Measurements from ENCODE around the gene UGT1A9.
"Not testable (repeated sequence)": the region's sequence is repeated elsewhere in the genome, so short reads cannot be mapped to it uniquely, and the experiment has no call there.

UGT1A9 gene

GRCh38 chr2:233711312-233712008, 39.8 kb downstream of the UGT1A9 start:
- peak; percentile 31 to 41 for DNase-seq (ENCODE audit: low read depth in 2 of 2)

DNA sequence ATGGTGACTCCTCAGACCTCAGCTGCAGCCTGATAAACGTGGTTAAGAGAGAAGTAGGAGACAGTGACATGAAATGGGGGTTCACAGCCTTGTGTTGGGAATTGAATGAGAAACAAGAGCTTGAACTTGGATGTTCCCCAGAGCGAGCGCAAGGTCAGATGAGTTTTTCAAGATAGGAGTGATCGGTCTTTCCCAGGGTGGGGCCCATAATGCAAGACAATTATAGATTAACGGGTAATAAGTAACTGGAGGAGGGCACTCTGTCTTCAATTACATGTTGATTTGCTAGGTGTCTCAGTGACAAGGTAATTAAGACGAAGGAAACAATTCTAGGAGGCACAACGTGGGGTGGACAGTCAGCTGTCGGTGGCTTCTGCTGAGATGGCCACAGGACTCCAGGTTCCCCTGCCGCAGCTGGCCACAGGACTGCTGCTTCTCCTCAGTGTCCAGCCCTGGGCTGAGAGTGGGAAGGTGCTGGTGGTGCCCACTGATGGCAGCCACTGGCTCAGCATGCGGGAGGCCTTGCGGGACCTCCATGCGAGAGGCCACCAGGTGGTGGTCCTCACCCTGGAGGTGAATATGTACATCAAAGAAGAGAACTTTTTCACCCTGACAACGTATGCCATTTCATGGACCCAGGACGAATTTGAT, 41.0 kb downstream of the UGT1A9 start, which contains the start of gene UGT1A5:
Gene UGT1A5, plus strand, starts transcription at position 297 of the 651 bp plus-strand sequence. Its CDS starts 85 bp downstream, at position 382.
- no peak for DNase-seq (ENCODE audit: low read depth in 2 of 2)

DNA sequence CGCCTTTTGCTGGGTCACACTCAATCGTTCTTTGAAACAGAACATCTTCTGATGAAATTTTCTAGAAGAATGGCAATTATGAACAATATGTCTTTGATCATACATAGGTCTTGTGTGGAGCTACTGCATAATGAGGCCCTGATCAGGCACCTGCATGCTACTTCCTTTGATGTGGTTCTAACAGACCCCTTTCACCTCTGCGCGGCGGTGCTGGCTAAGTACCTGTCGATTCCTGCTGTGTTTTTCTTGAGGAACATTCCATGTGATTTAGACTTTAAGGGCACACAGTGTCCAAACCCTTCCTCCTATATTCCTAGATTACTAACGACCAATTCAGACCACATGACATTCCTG, 41.5 kb downstream of the UGT1A9 start:
- no peak for DNase-seq (ENCODE audit: low read depth in 2 of 2)

DNA sequence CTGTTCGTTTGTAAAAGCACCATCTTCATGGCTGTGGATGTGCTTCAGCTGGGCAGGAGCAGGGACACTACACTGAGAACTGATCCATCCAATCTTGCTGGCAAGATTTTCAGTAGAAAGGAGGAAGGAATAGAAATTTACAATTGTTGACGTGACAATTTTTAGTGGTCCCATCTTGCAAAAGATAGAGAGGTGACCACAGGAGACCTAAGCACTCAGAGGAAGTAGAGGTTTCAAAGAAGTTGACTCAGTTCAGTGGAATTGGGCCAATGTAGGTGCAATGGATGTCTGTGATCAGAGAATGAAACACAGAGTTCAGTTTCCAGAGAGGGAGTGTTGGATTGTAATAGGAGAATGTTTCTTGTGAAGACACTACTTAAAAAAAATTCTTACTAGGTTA, 42.4 kb downstream of the UGT1A9 start:
- no peak for DNase-seq (ENCODE audit: low read depth in 2 of 2)

- no peak for DNase-seq (ENCODE audit: low read depth in 2 of 2)
These were observed 46.9 kb downstream of the UGT1A9 start, which contains the start of gene UGT1A4 for GRCh38 chr2:233718552-233718951. UGT1A4 (plus strand) TSS chr2:233718736; CDS start chr2:233718821, 85 bp downstream.

DNA sequence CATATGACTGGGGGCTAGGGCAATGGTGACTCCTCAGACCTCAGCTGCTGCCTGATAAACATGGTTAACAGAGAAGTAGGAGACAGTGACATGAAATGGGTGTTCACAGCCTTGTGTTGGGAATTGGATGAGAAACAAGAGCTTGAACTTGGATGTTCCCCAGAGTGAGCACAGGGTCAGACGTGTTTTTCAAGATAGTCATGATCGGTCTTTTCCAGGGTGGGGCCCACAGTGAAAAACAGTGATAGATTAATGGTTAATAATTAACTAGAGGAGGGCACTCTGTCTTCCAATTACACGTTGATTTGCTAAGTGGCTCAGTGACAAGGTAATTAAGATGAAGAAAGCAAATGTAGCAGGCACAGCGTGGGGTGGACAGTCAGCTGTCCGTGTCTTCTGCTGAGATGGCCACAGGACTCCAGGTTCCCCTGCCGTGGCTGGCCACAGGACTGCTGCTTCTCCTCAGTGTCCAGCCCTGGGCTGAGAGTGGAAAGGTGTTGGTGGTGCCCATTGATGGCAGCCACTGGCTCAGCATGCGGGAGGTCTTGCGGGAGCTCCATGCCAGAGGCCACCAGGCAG, 57.1 kb downstream of the UGT1A9 start, which contains the start of gene UGT1A3:
Gene UGT1A3, plus strand, starts transcription at position 320 of the 579 bp plus-strand sequence. Its CDS starts 85 bp downstream, at position 405.
- DNase-seq (ENCODE audit: low read depth in 2 of 2) = no peak

- not testable (repeated sequence) for DNase-seq (ENCODE audit: low read depth in 2 of 2)
These were observed 65.4 kb downstream of the UGT1A9 start for GRCh38 chr2:233736868-233737653.

GRCh38 chr2:233740870-233741269, 69.2 kb downstream of the UGT1A9 start:
- no peak for DNase-seq (ENCODE audit: low read depth in 2 of 2)

GRCh38 chr2:233743464-233744259, 72.0 kb downstream of the UGT1A9 start:
- DNase-seq (ENCODE audit: low read depth in 2 of 2) = no peak

DNA sequence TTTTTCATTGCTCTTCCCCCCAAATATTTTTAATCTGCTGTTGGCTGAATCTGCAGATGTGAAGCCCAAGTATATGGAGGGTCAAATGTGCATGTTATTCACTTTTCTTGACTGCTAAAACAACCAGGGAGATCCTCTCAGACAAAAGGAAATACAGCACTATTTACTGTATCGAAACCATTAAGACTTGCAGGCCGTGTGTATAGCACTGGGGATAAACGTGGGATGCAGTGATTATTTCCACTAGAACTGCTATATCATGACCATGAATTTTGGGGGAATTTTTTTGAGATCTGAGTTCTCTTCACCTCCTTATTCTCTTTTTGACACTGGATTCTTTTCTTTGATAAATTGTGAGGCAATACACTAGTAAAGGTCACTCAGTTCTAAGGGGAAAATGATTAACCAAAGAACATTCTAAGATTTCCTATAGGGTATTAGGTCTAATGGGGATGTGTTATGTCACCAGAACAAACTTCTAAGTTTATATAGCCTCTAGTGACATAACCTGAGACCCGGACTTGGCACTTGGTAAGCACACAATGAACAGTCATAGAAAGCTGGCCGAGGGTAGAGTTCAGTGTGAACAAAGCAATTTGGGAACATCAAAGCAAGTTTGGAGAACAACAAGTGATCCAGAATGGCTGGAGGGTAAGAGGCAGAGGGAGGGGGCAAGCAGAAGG, 73.5 kb downstream of the UGT1A9 start:
- DNase-seq (ENCODE audit: low read depth in 2 of 2) = no peak

GRCh38 chr2:233745838-233746237, 74.1 kb downstream of the UGT1A9 start:
- DNase-seq (ENCODE audit: low read depth in 2 of 2) = not testable (repeated sequence)

DNA sequence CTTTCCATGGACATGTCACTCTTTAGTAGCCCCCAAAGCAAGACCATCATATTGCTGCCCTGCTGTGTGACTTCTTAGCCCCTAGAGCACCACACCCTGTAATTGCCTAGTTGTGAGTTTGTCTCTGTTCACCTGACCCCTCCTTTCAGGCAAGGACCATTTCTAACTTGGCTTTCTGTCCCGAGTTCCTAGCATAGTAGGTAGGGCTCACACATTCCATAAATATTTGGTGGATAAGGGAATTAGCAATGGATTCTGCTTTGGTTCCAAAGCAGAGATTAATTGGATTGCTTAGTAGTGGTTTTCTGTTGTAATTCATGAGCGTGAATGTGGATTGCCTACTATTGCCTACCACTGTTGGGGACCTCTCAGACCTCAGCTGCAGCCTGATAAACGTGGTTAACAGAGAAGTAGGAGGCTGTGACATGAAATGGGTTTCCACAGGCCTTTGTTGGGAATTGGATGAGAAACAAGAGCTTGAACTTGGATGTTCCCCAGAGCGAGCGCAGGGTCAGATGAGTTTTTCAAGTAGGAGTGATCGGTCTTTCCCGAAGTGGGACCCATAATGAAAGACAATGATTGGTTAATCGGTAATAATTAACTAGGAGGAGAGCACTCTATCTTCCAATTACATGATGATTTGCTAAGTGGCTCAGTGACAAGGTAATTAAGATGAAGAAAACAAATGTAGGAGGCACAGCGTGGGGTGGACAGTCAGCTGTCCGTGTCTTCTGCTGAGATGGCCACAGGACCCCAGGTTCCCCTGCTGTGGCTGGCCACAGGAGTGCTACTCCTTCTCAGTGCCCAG, 75.0 kb downstream of the UGT1A9 start:
- DNase-seq (ENCODE audit: low read depth in 2 of 2) = no peak

GRCh38 chr2:233747283-233747544, 75.5 kb downstream of the UGT1A9 start:
- DNase-seq (ENCODE audit: low read depth in 2 of 2) = no peak

- not testable (repeated sequence) for DNase-seq (ENCODE audit: low read depth in 2 of 2)
These were observed 79.0 kb downstream of the UGT1A9 start for GRCh38 chr2:233750689-233751088.

DNA sequence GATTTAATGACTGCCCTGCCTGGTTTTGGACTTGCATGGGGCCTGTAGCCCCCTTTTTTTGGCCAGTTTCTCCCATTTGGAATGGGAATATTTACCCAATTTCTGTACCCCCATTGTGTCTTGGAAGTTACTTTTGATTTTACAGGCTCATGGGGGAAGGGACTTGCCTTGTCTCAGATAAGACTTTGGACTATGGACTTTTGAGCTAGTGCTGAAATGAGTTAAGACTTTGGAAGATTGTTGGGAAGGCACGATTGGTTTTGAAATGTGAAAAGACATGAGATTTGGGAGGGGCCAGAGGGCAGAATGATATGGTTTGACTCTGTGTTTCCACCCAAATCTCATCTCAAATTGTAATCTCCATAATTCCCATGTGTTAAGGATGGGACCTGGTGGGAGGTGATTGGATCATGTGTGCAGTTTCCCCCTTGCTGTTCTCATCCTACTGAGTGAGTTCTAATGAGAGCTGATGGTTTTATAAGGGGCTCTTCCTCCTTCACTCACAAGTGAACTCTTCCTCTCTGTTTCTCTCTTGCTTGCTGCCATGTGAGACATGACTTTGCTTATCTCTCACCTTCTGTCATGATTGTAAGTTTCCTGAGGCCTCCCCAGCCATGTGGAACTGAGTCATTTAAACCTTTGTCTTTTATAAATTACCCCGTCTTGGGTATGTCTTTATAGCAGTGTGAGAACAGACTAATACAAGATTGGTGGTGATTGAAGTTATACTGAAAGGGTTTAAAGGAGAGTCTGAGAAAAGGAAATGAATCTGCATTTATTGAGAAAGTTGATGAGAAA, 79.7 kb downstream of the UGT1A9 start:
- not testable (repeated sequence) for DNase-seq (ENCODE audit: low read depth in 2 of 2)

DNA sequence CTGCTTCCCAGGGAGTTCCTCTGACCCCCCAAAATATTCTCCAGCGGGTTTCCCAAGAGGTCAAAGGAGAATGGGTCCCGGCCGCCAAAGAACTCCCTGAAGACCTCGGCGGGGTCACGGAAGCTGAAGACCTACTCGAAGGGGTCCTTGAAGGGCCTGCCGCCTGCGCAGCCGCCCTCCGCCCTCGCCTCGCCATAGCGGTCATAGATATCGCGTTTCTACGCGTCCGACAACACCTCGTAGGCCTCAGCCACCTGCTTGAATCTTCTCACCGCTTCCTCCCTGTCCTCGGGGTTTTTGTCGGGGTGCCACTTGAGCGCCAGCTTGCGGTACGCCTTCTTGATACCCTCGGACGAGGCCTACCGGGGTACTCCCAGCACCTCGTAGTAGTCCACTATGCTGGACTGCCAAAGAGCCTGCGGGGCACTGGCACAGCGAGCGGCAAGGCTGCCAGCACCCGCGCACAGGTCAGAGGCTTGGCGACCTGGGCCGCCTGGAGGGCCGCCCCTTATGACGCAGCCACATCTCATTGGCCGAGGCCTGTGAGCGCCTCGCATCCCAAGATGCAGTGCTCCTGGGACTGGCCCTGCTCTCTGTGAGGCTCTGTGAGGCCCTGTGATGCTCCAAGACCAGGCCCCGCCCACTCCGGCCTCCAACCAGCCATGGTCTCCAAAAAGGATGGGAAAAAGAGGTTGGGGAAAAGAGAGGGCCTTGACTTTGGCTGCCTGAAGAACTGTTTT, 83.3 kb downstream of the UGT1A9 start:
- no peak for DNase-seq (ENCODE audit: low read depth in 2 of 2)

- DNase-seq (ENCODE audit: low read depth in 2 of 2) = no peak
These were observed 84.9 kb downstream of the UGT1A9 start for GRCh38 chr2:233756429-233757081.

DNA sequence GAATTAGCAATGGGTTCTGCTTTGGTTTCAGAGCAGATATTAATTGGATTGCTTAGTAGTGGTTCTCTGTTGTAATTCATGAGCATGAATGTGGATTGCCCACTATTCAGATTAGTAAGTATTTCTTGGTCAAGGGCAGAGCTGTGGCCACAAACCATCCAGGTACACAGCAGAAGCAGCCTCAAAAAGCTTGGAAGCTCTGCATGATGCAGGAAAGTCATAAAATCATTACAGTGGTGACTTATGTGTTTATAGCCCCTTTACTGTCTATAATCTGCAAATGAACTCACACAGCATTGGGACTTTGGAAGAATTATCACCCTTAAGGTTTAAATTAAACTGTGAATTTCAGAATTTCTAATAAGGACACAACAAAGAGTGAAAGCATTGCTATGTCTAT, 86.4 kb downstream of the UGT1A9 start:
- no peak for DNase-seq (ENCODE audit: low read depth in 2 of 2)

Data from stimulated activated CD8-positive, alpha-beta memory T cell treated with anti-CD3 and anti-CD28 coated beads, Interleukin-7, amount 100 ng/mL, for 4 hours (primary cell).